Mammary epithelial cell (primary cell): ENCODE measurements around the gene TEX101.

Experiments used
- EZH2 ChIP-seq: IDR thresholded peaks from 2 replicates; pipeline ENCODE4 v1.6.1; 2012; ENCODE audit warnings: low read length, inconsistent platforms, borderline replicate concordance
- TF ChIP-seq, protein P1 (sequence below), 2 donors: IDR thresholded peaks in 1 of 2; conservative IDR thresholded peaks in 1 of 2; 2 replicates each; pipeline ENCODE4 v1.5.1; 2011 to 2012; ENCODE audit warnings: inconsistent platforms in 2 of 2, low read length in 2 of 2, mild to moderate bottlenecking in 2 of 2, control low read depth in 1 of 2, low read depth in 1 of 2; ENCODE audit not compliant: insufficient read depth in 1 of 2; ENCODE audit errors: extremely low read depth in 1 of 2

DNA sequence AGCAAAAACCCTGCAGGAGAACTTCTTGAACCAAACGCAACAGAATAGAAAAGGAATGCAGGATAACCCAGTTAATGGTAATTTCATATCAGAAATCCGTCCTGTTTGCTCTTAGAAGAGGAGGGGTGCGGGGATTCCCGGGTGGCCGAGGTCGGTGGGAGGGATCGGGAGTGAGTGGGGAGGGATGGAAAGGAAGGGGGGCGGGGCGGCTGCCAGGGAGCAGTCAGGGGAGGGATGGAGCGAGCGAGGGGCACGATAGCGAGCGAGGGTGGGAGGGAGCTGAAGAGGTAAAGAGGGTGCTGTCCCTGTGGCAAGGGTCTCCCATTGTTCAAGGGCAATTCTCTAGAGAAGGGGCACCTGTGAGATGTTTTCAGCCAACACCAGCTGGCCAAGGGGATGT lies 34.7 kb upstream of the TEX101 start:
- TF ChIP-seq, protein P1, sequence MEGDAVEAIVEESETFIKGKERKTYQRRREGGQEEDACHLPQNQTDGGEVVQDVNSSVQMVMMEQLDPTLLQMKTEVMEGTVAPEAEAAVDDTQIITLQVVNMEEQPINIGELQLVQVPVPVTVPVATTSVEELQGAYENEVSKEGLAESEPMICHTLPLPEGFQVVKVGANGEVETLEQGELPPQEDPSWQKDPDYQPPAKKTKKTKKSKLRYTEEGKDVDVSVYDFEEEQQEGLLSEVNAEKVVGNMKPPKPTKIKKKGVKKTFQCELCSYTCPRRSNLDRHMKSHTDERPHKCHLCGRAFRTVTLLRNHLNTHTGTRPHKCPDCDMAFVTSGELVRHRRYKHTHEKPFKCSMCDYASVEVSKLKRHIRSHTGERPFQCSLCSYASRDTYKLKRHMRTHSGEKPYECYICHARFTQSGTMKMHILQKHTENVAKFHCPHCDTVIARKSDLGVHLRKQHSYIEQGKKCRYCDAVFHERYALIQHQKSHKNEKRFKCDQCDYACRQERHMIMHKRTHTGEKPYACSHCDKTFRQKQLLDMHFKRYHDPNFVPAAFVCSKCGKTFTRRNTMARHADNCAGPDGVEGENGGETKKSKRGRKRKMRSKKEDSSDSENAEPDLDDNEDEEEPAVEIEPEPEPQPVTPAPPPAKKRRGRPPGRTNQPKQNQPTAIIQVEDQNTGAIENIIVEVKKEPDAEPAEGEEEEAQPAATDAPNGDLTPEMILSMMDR (conservative IDR thresholded peaks at IDR 0.05 in 1 of 2, IDR thresholded peaks at IDR 0.05 in 1 of 2; ENCODE audit: extremely low read depth in 1 of 2, insufficient read depth in 1 of 2, low read depth in 1 of 2, low read length in 2 of 2): no peak
- no peak for TF ChIP-seq EZH2
